ENCODE data around the gene OR2D3.
"Not testable (repeated sequence)": the region's sequence is repeated elsewhere in the genome, so short reads cannot be mapped to it uniquely, and the experiment has no call there.

OR2D3 gene

DNA sequence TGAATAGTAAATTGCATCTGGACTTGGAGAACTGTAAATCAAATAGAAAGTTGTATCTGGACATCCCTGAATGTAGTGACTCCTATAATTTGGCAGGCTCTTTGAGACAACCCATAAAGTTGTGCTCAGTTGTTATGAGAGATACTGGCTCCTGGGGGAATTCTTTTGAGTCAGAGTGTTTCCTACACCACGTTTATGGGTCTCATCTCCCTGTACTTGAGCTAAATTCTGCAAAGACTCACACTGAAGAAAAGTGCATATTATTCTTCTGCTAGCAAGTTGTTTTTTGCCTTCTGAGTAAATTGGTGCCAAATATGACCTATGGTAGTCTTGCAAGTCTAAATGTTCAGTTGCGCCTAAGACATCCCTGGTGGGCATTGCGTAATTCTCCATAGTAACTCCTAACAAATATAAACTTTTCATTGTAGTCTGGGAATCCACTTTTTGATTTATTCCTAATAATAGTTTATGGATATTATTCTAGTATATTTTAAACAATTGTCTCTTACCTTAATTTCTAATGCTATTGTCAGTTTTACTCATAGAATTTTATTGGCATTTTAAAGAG lies 10.4 kb downstream of the OR2D3 start:
- DNase-seq: no peak

DNA sequence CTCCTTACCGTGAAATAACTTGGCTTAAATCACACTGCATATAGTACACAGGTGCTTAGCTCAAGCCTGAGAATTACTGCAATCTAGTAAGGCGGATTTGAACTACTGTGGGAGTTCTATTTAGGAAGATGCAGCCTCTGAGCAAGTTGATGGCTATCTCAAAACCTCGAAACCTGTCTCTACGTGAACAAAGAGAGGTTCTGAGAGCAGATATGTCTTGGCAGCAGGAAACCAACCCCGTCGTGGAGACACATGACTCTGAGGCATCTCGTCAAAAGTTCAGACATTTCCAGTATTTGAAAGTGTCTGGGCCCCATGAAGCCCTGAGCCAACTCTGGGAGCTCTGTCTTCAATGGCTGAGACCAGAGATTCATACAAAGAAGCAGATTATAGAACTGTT lies 11.3 kb downstream of the OR2D3 start:
- DNase-seq: no peak

DNA sequence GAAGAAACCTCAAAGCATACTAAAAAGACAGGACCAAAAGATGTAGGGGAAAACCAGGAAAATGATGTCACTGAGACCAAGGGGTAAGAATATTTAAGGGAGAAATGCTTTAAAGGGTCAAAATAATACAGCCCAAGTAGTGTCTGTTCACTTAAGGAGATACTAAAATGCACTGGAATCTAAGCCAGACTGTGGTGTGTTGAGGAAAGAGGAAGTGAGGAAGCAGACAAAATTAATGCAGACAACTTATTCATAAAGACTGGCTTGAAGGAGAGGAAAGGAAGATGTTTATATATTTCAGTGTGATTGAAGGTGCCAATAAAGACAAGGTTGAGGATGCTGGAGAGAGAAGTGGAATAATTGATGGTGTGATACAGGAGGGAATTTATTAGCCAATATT lies 21.2 kb downstream of the OR2D3 start:
- no peak for DNase-seq

GRCh38 chr11:6943131-6943530 lies 22.3 kb downstream of the OR2D3 start:
- DNase-seq: no peak

DNA sequence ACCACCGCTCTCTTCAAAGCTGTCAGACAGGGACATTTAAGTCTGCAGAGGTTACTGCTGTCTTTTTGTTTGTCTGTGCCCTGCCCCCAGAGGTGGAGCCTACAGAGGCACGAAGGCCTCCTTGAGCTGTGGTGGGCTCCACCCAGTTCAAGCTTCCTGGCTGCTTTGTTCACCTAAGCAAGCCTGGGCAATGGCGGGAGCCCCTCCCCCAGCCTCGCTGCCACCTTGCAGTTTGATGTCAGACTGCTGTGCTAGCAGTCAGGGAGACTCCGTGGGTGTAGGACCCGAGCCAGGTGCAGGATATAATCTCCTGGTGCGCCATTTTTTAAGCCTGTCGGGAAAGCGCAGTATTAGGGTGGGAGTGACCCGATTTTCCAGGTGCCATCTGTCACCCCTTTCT lies 33.4 kb downstream of the OR2D3 start:
- not testable (repeated sequence) for DNase-seq

- no peak for DNase-seq
These were observed 41.3 kb downstream of the OR2D3 start for GRCh38 chr11:6962141-6962540.

- DNase-seq: no peak
These were observed 41.9 kb downstream of the OR2D3 start for GRCh38 chr11:6962673-6963072.

GRCh38 chr11:6968816-6969215 lies 48.0 kb downstream of the OR2D3 start:
- no peak for DNase-seq

DNA sequence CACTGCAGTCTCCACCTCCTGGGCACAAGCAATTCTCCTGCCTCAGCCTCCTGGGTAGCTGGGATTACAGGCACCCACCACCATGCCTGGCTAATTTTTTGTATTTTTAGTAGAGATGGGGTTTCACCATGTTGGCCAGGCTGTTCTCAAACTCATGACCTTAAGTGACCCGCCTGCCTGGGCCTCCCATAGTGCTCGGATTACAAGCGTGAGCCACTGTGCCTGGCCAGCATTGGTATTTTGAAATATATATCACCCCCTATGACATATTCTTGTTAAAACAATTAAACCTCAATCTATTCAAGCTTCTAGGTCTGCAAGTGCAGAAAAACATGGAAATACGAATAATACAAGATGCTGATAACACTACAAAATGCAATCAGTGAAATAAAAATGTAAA lies 49.1 kb downstream of the OR2D3 start:
- DNase-seq: not testable (repeated sequence)
